D721Med (cell line): ENCODE data around the gene SPTB.
"Not testable (repeated sequence)": the region's sequence is repeated elsewhere in the genome, so short reads cannot be mapped to it uniquely, and the experiment has no call there.

Experiments
- DNase-seq: peaks from one replicate; pipeline ENCODE4 v3.0.0; 2011; ENCODE audit warnings: low spot score; ENCODE audit not compliant: insufficient read length
- FAIRE-seq: peaks from 2 replicates; lab custom pipeline; 2011; peaks lifted over from hg19 to GRCh38; lab: Jason Lieb, UNC
- CTCF ChIP-seq: IDR thresholded peaks from 2 replicates; pipeline ENCODE4 v1.5.1; 2012; ENCODE audit warnings: mild to moderate bottlenecking, control low read depth; ENCODE audit not compliant: insufficient read depth; ENCODE audit errors: missing control alignments

The SPTB gene

DNA sequence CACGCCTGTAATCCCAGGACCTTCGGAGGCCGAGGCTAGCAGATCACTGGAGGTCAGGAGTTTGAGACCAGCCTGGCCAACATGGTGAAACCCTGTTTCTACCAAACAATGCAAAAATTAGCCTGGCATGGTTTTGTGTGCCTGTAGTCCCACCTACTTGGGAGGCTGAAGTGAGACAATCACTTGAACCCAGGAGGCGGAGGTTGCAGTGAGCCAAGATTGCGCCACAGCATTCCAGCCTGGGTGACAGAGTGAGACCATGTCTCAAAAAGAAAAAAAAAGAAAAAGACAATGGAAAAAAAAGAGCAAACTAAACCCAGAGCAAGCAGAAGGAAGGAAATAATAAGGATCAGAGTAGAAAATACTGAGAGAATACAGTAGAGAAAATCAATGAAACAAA, 39.9 kb upstream of the SPTB start:
- no peak for DNase-seq
- no peak for TF ChIP-seq CTCF
- FAIRE-seq, result no peak

GRCh38 chr14:64919215-64919614, 39.5 kb upstream of the SPTB start:
- DNase-seq (no peak), FAIRE-seq (no peak)
- TF ChIP-seq CTCF, result no peak

- FAIRE-seq (no peak), DNase-seq (no peak)
- no peak for TF ChIP-seq CTCF
Observed at GRCh38 chr14:64918216-64918615, 38.5 kb upstream of the SPTB start.

DNA sequence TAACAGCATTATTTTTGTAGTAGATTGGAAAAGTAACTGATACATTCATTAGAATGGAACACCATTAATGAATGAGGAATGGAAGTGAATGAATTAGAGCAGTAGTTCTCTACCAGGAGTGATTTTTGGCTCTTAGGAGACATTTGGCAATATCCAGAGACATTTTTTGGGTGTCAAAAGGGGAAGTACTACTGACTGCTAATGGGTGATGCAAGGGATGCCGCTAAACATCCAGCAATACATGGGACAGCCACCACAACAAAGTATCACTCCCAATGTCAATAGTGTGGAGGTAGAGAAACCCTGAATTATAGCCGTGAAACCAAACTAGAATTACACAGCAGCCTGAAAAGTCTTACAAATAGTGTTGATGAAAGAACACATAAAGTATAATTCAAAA, 36.1 kb upstream of the SPTB start:
- FAIRE-seq, result no peak
- no peak for TF ChIP-seq CTCF
- no peak for DNase-seq

GRCh38 chr14:64915029-64915424, 35.3 kb upstream of the SPTB start:
- DNase-seq (no peak), FAIRE-seq (no peak)
- TF ChIP-seq CTCF, result no peak

DNA sequence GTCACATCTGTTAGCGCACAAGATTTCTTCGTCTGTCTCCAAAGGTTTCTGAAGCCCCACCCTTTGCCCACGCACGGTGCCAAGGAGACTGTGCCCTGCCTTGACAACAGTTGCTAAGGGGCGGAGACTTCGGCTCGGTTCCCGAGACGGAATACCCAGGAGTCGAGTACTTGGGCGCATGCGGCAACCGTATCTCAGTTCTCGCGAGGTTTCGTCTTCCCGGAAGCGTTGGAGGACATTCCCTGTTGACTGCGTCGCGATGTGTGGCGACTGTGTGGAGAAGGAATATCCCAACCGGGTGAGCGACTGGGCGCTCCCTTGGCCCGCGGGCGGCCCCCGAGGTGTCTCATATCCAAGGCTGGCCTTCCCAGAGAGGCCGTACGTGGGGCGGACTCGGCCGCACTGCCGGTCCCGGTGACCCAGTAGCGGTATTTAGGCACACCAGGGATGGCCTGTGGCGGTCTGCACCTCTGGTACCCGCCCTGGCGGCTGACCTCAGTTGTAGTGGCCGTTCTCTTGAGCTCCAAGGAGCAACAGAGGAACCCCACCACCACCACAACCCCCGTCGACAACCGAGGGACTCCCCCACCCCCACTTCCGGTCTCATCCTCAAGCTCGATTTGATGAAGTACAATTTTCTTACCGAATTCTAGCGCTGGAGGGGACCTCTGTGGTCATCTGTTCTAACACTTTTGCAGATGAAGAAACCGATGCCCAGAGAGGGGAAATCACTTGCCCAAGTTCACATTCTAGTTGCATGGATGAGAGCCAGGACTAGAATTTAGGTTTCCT, 34.7 kb upstream of the SPTB start, which contains the start of gene CHURC1:
CHURC1 (plus strand) TSS at position 219 of the 792 bp plus-strand sequence; CDS start at position 260, 41 bp downstream.
- DNase-seq (peak; percentile 64), FAIRE-seq (peak; percentile 48)

GRCh38 chr14:64913477-64913876, 33.8 kb upstream of the SPTB start:
- not testable (repeated sequence) for FAIRE-seq, DNase-seq

More for the DNA sequence above, 34.7 kb upstream of the SPTB start, which contains the start of gene CHURC1:
- no peak for TF ChIP-seq CTCF
